ENCODE measurements around the gene BCL7C. TPM values are rescaled to one million over a fixed set of nuclear protein-coding genes. Genes with fewer than 3 reads are reported as not detected.

BCL7C gene
- polyA plus RNA-seq, 1 donor from 2014 or later, result 39.2 TPM

DNA sequence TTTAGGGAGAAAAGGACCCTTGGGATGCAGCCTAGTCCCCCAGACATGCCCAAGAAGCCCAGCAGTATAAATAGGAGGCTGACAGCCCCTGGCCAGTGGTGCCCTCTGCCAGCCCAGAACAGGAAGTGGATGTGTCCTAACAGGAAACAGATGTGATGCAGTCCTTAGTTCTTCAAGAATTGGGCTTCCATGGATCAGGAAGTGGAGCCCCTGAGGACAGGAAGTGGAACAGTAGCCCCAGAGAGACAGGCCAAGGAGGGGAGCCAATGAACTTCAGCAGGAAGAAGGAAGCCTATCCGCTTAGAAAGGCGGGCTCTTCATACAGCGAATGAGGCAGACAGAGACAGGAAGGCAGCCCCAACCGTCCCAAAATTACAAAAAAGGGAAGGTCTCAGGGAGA lies 9.7 kb upstream of the BCL7C start:
- H3K4me2 ChIP-seq (ENCODE audit: low read length), result no peak overlapping the region
- H3K4me3 ChIP-seq (ENCODE audit: low read length), result no peak overlapping the region
- no peaks in the 10 kb centered on the region for H3K79me2 ChIP-seq (replicated peaks; ENCODE audit: insufficient read depth, low read length)
- no peak overlapping the region for H3K27ac ChIP-seq (ENCODE audit: low read length)
- H3K27me3 ChIP-seq (ENCODE audit: insufficient read depth, low read depth, low read length), result no peaks in the 10 kb centered on the region
- no peaks in the 10 kb centered on the region for H3K36me3 ChIP-seq (ENCODE audit: insufficient read depth, low read length)
- no peak overlapping the region for H2AFZ ChIP-seq (ENCODE audit: low read depth, low read length)
- H3F3A ChIP-seq (ENCODE audit: insufficient read depth, low read length, poor library complexity, severe bottlenecking), result no peaks in the 10 kb centered on the region
- no peaks in the 10 kb centered on the region for H3K9me3 ChIP-seq (ENCODE audit: low read length)
- H3K9ac ChIP-seq (ENCODE audit: low read length), result no peak overlapping the region
- TF ChIP-seq TAF1 (IDR thresholded peaks at IDR 0.05; ENCODE audit: low read depth) (no peak), POLR2AphosphoS5 (IDR thresholded peaks at IDR 0.05) (no peak), SMC3 (conservative IDR thresholded peaks at IDR 0.05; ENCODE audit: poor library complexity) (no peak)
- no peaks in the 10 kb centered on the region for H3K9me2 ChIP-seq (ENCODE audit: insufficient read depth, low read length)
- H4K20me1 ChIP-seq (ENCODE audit: insufficient read depth), result no peaks in the 10 kb centered on the region

DNA sequence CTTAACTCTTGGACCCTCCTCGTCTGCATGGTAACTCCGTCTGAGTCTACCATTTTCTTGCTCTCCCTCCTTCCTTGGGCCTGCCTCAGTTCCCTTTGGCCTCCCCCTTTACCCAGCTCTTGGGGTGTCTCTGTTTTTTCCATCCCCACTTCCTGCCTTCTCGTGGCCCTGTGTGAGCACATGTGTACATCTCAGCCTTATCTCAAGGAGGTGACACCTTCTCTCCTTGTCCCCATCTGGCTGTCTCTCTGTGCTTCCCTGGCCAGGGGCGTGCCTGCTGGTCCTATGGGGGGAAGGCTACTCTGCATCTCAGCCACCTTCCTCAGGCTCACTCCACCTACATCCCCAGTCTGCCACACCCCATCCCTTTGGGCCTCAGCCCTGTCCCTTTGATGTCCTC lies 9.1 kb upstream of the BCL7C start:
- Histone ChIP-seq H3K9me3 (ENCODE audit: low read length) (no peaks in the 10 kb centered on the region), H3K27ac (ENCODE audit: low read length) (no peak overlapping the region), H3K36me3 (ENCODE audit: insufficient read depth, low read length) (no peaks in the 10 kb centered on the region), H2AFZ (ENCODE audit: low read depth, low read length) (no peak overlapping the region), H3K9me2 (ENCODE audit: insufficient read depth, low read length) (no peaks in the 10 kb centered on the region), H3K9ac (ENCODE audit: low read length) (no peak overlapping the region), H3K4me3 (ENCODE audit: low read length) (no peak overlapping the region), H3K27me3 (ENCODE audit: insufficient read depth, low read depth, low read length) (no peaks in the 10 kb centered on the region), H3K79me2 (replicated peaks; ENCODE audit: insufficient read depth, low read length) (no peaks in the 10 kb centered on the region), H3K4me2 (ENCODE audit: low read length) (no peak overlapping the region), H3F3A (ENCODE audit: insufficient read depth, low read length, poor library complexity, severe bottlenecking) (no peaks in the 10 kb centered on the region), H4K20me1 (ENCODE audit: insufficient read depth) (no peaks in the 10 kb centered on the region)
- TF ChIP-seq TAF1 (IDR thresholded peaks at IDR 0.05; ENCODE audit: low read depth) (no peak), SMC3 (conservative IDR thresholded peaks at IDR 0.05; ENCODE audit: poor library complexity) (no peak), MXI1 (conservative IDR thresholded peaks at IDR 0.05; ENCODE audit: poor library complexity, severe bottlenecking) (no peak), EZH2 (IDR thresholded peaks at IDR 0.05; ENCODE audit: borderline replicate concordance, insufficient read depth, low read length, poor library complexity, severe bottlenecking) (no peak), EP300 (conservative IDR thresholded peaks at IDR 0.05; ENCODE audit: poor library complexity, severe bottlenecking) (no peak), POLR2AphosphoS5 (IDR thresholded peaks at IDR 0.05) (no peak), RAD21 (conservative IDR thresholded peaks at IDR 0.05) (no peak)
- TF ChIP-seq, protein P1, sequence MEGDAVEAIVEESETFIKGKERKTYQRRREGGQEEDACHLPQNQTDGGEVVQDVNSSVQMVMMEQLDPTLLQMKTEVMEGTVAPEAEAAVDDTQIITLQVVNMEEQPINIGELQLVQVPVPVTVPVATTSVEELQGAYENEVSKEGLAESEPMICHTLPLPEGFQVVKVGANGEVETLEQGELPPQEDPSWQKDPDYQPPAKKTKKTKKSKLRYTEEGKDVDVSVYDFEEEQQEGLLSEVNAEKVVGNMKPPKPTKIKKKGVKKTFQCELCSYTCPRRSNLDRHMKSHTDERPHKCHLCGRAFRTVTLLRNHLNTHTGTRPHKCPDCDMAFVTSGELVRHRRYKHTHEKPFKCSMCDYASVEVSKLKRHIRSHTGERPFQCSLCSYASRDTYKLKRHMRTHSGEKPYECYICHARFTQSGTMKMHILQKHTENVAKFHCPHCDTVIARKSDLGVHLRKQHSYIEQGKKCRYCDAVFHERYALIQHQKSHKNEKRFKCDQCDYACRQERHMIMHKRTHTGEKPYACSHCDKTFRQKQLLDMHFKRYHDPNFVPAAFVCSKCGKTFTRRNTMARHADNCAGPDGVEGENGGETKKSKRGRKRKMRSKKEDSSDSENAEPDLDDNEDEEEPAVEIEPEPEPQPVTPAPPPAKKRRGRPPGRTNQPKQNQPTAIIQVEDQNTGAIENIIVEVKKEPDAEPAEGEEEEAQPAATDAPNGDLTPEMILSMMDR (IDR thresholded peaks at IDR 0.05; ENCODE audit: poor library complexity, severe bottlenecking), result no peak
- TF ChIP-seq, protein P2, sequence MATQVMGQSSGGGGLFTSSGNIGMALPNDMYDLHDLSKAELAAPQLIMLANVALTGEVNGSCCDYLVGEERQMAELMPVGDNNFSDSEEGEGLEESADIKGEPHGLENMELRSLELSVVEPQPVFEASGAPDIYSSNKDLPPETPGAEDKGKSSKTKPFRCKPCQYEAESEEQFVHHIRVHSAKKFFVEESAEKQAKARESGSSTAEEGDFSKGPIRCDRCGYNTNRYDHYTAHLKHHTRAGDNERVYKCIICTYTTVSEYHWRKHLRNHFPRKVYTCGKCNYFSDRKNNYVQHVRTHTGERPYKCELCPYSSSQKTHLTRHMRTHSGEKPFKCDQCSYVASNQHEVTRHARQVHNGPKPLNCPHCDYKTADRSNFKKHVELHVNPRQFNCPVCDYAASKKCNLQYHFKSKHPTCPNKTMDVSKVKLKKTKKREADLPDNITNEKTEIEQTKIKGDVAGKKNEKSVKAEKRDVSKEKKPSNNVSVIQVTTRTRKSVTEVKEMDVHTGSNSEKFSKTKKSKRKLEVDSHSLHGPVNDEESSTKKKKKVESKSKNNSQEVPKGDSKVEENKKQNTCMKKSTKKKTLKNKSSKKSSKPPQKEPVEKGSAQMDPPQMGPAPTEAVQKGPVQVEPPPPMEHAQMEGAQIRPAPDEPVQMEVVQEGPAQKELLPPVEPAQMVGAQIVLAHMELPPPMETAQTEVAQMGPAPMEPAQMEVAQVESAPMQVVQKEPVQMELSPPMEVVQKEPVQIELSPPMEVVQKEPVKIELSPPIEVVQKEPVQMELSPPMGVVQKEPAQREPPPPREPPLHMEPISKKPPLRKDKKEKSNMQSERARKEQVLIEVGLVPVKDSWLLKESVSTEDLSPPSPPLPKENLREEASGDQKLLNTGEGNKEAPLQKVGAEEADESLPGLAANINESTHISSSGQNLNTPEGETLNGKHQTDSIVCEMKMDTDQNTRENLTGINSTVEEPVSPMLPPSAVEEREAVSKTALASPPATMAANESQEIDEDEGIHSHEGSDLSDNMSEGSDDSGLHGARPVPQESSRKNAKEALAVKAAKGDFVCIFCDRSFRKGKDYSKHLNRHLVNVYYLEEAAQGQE (IDR thresholded peaks at IDR 0.05; ENCODE audit: borderline replicate concordance), result no peak

Measured in neural cell (in vitro differentiated cells).